Lung (tissue), 12 donors: Measurements from ENCODE around the gene YPEL4. TPM values are rescaled to one million over a fixed set of nuclear protein-coding genes. Genes with fewer than 3 reads are reported as not detected.

Source experiments
- ATAC-seq: fragments of 200-7000 bp; cut with Tn5 transposase; one replicate; pipeline ENCODE4 v1.9.1; 2020; ENCODE audit warnings: moderate number of reproducible peaks; ENCODE audit not compliant: insufficient read depth, low FRiP score
- DNase-seq, 3 donors: peaks; one replicate each; pipeline ENCODE4 v3.0.0-alpha.2; 2013 to 2017
- H3K27ac ChIP-seq, 2 donors: one replicate each; pipeline ENCODE4 v1.5.1; 2013; ENCODE audit warnings: mild to moderate bottlenecking in 2 of 2, moderate library complexity in 2 of 2, control low read depth in 1 of 2, inconsistent platforms in 1 of 2, low read depth in 1 of 2, low read length in 1 of 2
- H3K27me3 ChIP-seq, 3 donors: one replicate each; pipeline ENCODE4 v1.5.1; 2013; ENCODE audit warnings: low read length in 2 of 3; ENCODE audit not compliant: control insufficient read depth in 3 of 3, insufficient read depth in 3 of 3
- H3K36me3 ChIP-seq, 4 donors: one replicate each; pipeline ENCODE4 v1.5.1; 2013; ENCODE audit warnings: low read length in 4 of 4, mild to moderate bottlenecking in 1 of 4, moderate library complexity in 1 of 4; ENCODE audit not compliant: control insufficient read depth in 4 of 4, insufficient read depth in 4 of 4
- H3K4me1 ChIP-seq, 5 donors: one replicate each; pipeline ENCODE4 v1.5.1; 2013; ENCODE audit warnings: low read length in 5 of 5, mild to moderate bottlenecking in 2 of 5, moderate library complexity in 1 of 5; ENCODE audit not compliant: control insufficient read depth in 5 of 5, insufficient read depth in 5 of 5
- H3K4me3 ChIP-seq: one replicate; pipeline ENCODE4 v1.5.1; 2013; ENCODE audit warnings: mild to moderate bottlenecking, control low read depth, moderate library complexity
- H3K9ac ChIP-seq, 2 donors: one replicate each; pipeline ENCODE4 v1.5.1; 2013; ENCODE audit warnings: low read length in 2 of 2, control low read depth in 1 of 2; ENCODE audit not compliant: insufficient read depth in 1 of 2
- H3K9me3 ChIP-seq, 4 donors: one replicate each; pipeline ENCODE4 v1.5.1; 2013; ENCODE audit warnings: low read length in 3 of 4, mild to moderate bottlenecking in 1 of 4, moderate library complexity in 1 of 4; ENCODE audit not compliant: control insufficient read depth in 4 of 4, insufficient read depth in 3 of 4
- WGBS, 2 donors: extraction: QIAGEN DNeasy Blood & Tissue Kit; methylation state at CpG; one replicate each; pipeline ENCODE4 v1.1.7; 2013; 5-methylcytosine and 5-hydroxymethylcytosine counted together
- polyA plus RNA-seq, 2 donors: library from polyadenylated mRNA; stranded (reverse); fragments of 200-250 nt; gene quantifications; one replicate each; pipeline ENCODE4 v1.2.1, GENCODE V29; 2013
- total RNA-seq, 2 donors: library from RNA; depleted of rRNA in 1 of 2; stranded (reverse); fragments of >200 nt in 1 of 2; gene quantifications; one replicate each; pipeline ENCODE4 v1.2.1, GENCODE V29; 2014 to 2021
- TF ChIP-seq, protein P1 (sequence below): IDR thresholded peaks from 2 replicates; pipeline ENCODE4 v1.5.1; 2012; ENCODE audit warnings: mild to moderate bottlenecking; ENCODE audit errors: control extremely low read depth, extremely low read depth
- donor health status: control.
- donor health status: control.
- donor health status: Bipolar disorder and iron deficiency.
- donor health status: healthy.
- donor health status: DM: yes; HTN: yes; CAD: no.

YPEL4 gene
- total and polyA plus RNA-seq, 4 donors = 0.71 to 3.1 (median 1.4) TPM

DNA sequence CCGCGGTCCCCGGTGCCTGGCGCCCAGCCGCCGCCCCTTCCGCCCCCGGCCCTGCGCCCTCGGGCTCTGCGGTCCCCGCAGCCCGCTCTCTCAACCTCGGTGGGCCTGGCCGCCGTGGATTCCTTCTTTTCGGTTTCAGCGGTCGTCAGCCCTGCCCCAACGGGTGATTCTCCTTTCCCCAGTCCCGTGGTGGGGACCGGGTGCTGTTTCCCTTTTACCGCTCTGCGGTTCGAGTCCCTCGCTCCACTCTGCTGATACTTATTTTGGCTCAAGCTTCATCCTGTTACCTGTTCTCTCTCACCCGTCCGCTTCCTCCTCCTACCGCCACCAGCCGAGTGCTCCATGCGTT lies 18.7 kb upstream of the YPEL4 start:
- Histone ChIP-seq H3K4me3 (peak overlapping the region; percentile 95), H3K36me3 (peaks cover 0 to 14% (median 9%) of the 10 kb centered on the region in 4 donors), H3K9me3 (no peaks in the 10 kb centered on the region), H3K27ac (peak overlapping the region; percentile 97 to 98), H3K9ac (peak overlapping the region; percentile 81 to 93), H3K4me1 (peaks cover 0 to 17% (median 6%) of the 10 kb centered on the region in 5 donors), H3K27me3 (no peaks in the 10 kb centered on the region)
- 0 to 1% methylated on average over 30 to 31 of the region's 31 CpGs for WGBS, 2 donors
- DNase-seq (no peak), ATAC-seq (peak; percentile 1)
- TF ChIP-seq, protein P1, sequence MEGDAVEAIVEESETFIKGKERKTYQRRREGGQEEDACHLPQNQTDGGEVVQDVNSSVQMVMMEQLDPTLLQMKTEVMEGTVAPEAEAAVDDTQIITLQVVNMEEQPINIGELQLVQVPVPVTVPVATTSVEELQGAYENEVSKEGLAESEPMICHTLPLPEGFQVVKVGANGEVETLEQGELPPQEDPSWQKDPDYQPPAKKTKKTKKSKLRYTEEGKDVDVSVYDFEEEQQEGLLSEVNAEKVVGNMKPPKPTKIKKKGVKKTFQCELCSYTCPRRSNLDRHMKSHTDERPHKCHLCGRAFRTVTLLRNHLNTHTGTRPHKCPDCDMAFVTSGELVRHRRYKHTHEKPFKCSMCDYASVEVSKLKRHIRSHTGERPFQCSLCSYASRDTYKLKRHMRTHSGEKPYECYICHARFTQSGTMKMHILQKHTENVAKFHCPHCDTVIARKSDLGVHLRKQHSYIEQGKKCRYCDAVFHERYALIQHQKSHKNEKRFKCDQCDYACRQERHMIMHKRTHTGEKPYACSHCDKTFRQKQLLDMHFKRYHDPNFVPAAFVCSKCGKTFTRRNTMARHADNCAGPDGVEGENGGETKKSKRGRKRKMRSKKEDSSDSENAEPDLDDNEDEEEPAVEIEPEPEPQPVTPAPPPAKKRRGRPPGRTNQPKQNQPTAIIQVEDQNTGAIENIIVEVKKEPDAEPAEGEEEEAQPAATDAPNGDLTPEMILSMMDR = no peak

DNA sequence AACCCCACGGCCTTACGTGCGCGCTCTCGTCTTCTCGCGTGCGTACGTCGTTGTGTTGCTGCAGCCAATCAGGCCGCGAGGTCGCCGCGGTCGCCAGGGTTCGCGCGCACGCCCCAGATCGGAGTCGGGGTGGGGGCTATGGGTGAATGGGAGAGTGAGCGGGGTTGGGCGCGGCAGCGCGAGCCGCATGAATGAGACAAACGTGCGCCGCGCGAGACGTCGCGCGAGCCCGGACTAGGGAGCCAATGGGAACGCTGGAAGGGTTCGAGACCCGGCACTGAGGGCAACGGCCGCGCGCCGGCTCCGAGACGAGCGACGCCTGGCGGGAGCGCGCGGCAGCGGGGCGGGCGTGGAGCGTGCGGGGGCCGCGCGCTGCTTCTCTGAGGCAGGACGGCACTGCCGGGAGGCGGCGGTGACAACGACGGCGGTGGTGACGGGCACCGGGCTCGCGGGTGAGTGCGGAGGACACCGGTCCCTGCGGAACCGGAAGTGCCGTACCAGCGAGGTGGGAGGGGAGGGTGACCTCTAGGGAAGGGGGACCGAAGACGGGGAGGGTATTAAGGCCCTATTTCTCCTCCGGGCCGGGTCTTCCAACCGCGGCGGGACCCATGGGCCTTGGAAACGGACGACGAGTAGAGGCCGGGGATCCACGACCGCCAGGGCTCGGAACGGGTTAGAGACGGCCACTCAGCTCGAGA lies 18.2 kb upstream of the YPEL4 start, which contains the start of gene ZDHHC5:
TSS of gene ZDHHC5 (plus strand) at position 379 of the 698 bp plus-strand sequence. CDS start 4,977 bp downstream, outside the sequence.
- H3K9ac ChIP-seq = peak within 1 kb of the TSS; percentile 81 to 100
- 0 to 1% methylated on average over 91 to 96 of the region's 96 CpGs for whole genome bisulfite sequencing, 2 donors
- peak; percentile 93 for ATAC-seq

GRCh38 chr11:57667117-57667735 lies 17.5 kb upstream of the YPEL4 start:
- TF ChIP-seq, protein P1 = no peak
- ATAC-seq (peak; percentile 83), DNase-seq (peak; percentile 98 to 99 (median 99))
- Histone ChIP-seq H3K36me3 (peaks cover 2 to 7% (median 4%) of the 10 kb centered on the region in 4 donors), H3K27me3 (no peaks in the 10 kb centered on the region), H3K27ac (peak overlapping the region; percentile 90 to 98), H3K9ac (peak overlapping the region; percentile 55 to 100), H3K4me3 (peak overlapping the region; percentile 51), H3K9me3 (no peaks in the 10 kb centered on the region), H3K4me1 (peaks cover 0 to 17% (median 2%) of the 10 kb centered on the region in 5 donors)
- 0% methylated on average over 29 of the region's 29 CpGs for WGBS, 2 donors

More for the DNA sequence above, 18.2 kb upstream of the YPEL4 start, which contains the start of gene ZDHHC5:
- H3K27me3 ChIP-seq = no peaks in the 10 kb centered on the region
- DNase-seq = peak in 2 of 3 donors; percentile 100
- TF ChIP-seq, protein P1 = peak; percentile 3
- peak within 1 kb of the TSS; percentile 97 to 98 for H3K27ac ChIP-seq
- H3K36me3 ChIP-seq = peaks cover 0 to 12% (median 6%) of the 10 kb centered on the region in 4 donors
- H3K9me3 ChIP-seq = no peaks in the 10 kb centered on the region
- peaks cover 0 to 17% (median 4%) of the 10 kb centered on the region in 5 donors for H3K4me1 ChIP-seq
- H3K4me3 ChIP-seq = peak within 1 kb of the TSS; percentile 95
